KOPT-K1 (cell line): ENCODE data around the gene STN1.

Experiments used
- H3K27ac ChIP-seq: fragments of 200-600 bp; sonication (generic); 2 replicates; pipeline ENCODE4 v1.5.1; 2016; ENCODE audit warnings: antibody characterized with exemption, mild to moderate bottlenecking, low read depth, low read length; ENCODE audit not compliant: poor library complexity, severe bottlenecking
- H3K36me3 ChIP-seq: fragments of 200-600 bp; sonication (generic); 2 replicates; pipeline ENCODE4 v1.5.1; 2017; ENCODE audit warnings: antibody characterized with exemption, mild to moderate bottlenecking, low read length, moderate library complexity; ENCODE audit not compliant: insufficient read depth
- H3K9me3 ChIP-seq: fragments of 200-600 bp; sonication (generic); 2 replicates; pipeline ENCODE4 v1.5.1; 2017; ENCODE audit warnings: antibody characterized with exemption, low read length, mild to moderate bottlenecking; ENCODE audit not compliant: insufficient read depth, poor library complexity, severe bottlenecking

STN1 gene

DNA sequence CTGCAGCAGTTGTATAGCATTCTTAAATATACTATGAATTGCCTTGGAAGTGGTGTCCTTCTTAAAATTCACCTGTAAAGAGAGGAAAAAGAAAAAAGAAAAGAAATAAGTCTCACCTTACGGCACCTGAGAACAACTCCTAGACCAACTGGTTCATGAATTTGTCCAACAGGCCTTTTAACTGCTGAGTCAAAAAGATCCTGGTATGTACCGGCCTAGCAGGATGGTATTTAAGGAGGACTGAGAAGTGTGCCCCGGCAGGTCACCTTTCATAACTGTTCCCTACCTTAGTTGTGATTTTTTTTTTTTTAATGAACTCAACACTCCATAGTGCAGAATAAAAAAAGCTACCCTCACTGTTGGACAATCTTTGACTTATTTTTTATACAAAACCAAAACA is 25.8 kb downstream of the STN1 start:
- Histone ChIP-seq H3K27ac (no peak overlapping the region), H3K9me3 (no peaks in the 10 kb centered on the region), H3K36me3 (peaks cover 77% of the 10 kb centered on the region)

- H3K36me3 ChIP-seq, result peaks cover 70% of the 10 kb centered on the region
- peak overlapping the region; percentile 19 for H3K27ac ChIP-seq
- H3K9me3 ChIP-seq, result no peaks in the 10 kb centered on the region
Measured at GRCh38 chr10:103890688-103891087, 27.3 kb downstream of the STN1 start.

- Histone ChIP-seq H3K27ac (peak overlapping the region; percentile 19), H3K36me3 (peaks cover 67% of the 10 kb centered on the region), H3K9me3 (no peaks in the 10 kb centered on the region)
Measured at GRCh38 chr10:103890194-103890658, 27.8 kb downstream of the STN1 start.

- Histone ChIP-seq H3K36me3 (peaks cover 76% of the 10 kb centered on the region), H3K9me3 (no peaks in the 10 kb centered on the region), H3K27ac (no peak overlapping the region)
Measured at GRCh38 chr10:103889121-103889720, 28.8 kb downstream of the STN1 start.

- peaks cover 78% of the 10 kb centered on the region for H3K36me3 ChIP-seq
- no peaks in the 10 kb centered on the region for H3K9me3 ChIP-seq
- no peak overlapping the region for H3K27ac ChIP-seq
Measured at GRCh38 chr10:103888113-103888841, 29.7 kb downstream of the STN1 start.

GRCh38 chr10:103885617-103886016 is 32.4 kb downstream of the STN1 start:
- no peaks in the 10 kb centered on the region for H3K9me3 ChIP-seq
- peaks cover 82% of the 10 kb centered on the region for H3K36me3 ChIP-seq
- H3K27ac ChIP-seq, result no peak overlapping the region

- Histone ChIP-seq H3K36me3 (peaks cover 82% of the 10 kb centered on the region), H3K27ac (no peak overlapping the region), H3K9me3 (no peaks in the 10 kb centered on the region)
Measured at GRCh38 chr10:103884681-103885139, 33.3 kb downstream of the STN1 start.

GRCh38 chr10:103882285-103883007 is 35.5 kb downstream of the STN1 start:
- H3K27ac ChIP-seq, result no peak overlapping the region
- H3K9me3 ChIP-seq, result no peaks in the 10 kb centered on the region
- H3K36me3 ChIP-seq, result peaks cover 86% of the 10 kb centered on the region

GRCh38 chr10:103881416-103882284 is 36.3 kb downstream of the STN1 start:
- H3K36me3 ChIP-seq, result peaks cover 78% of the 10 kb centered on the region
- no peaks in the 10 kb centered on the region for H3K9me3 ChIP-seq
- no peak overlapping the region for H3K27ac ChIP-seq

DNA sequence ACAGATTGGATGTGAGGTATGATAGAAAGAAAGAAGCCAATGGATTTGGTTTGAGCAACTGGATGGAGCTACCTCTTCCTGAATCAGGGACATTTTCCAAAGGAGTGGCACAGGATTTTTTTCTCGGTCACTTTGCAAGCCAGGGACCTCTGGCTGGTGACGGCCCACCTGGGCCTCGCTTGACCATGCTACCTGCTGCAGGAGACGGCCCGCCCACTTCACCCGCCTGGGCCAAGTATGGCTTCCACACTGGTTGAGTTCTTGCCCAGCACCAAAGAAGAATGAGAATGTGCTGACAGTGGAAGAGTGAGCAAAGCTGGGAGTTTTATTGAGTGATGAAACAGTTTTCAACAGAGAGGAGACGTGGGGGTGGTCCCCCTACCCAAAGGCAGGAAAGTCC is 38.2 kb downstream of the STN1 start:
- no peak overlapping the region for H3K27ac ChIP-seq
- H3K9me3 ChIP-seq, result no peaks in the 10 kb centered on the region
- peaks cover 70% of the 10 kb centered on the region for H3K36me3 ChIP-seq

- no peak overlapping the region for H3K27ac ChIP-seq
- H3K9me3 ChIP-seq, result no peaks in the 10 kb centered on the region
- H3K36me3 ChIP-seq, result peaks cover 66% of the 10 kb centered on the region
Measured at GRCh38 chr10:103879409-103879808, 38.6 kb downstream of the STN1 start.

DNA sequence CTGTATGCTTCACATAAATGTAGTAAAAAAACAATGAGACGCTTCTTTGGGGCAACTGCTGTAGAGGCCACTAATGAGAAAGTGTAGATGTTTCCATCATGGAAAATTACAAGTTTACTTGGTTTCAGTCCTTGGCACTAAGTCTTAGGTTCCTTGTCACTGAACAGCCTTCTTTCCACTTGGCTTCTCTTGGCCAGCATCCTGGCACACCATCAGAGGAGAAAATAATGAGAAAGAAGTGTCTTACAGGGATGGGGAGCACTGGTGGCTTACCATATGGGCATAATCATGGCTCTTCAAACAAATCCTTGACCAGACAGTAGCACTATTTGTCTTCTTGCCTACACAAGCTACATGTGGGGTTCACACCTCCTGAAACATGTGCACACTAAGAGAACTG is 40.1 kb downstream of the STN1 start:
- H3K27ac ChIP-seq, result no peak overlapping the region
- peaks cover 53% of the 10 kb centered on the region for H3K36me3 ChIP-seq
- H3K9me3 ChIP-seq, result no peaks in the 10 kb centered on the region

DNA sequence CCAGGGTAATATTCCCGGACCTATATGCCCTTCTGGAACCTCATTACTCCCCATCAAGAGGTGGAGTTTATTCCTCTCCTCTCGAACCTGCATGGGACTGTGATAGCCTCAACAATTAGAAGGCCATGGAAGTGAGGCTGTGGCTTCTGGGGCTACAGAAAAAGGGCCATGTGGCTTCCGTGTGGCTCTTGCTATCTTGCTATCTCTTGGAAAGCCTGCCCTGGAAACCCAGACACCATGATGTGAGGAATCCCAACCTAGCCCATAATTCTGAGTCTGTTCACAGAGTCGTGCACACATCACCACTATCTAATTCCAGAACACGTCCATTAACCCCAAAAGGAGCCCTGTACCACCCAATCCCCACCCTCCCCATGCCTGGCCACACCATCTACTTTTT is 41.8 kb downstream of the STN1 start:
- peaks cover 40% of the 10 kb centered on the region for H3K36me3 ChIP-seq
- H3K27ac ChIP-seq, result no peak overlapping the region
- H3K9me3 ChIP-seq, result no peaks in the 10 kb centered on the region

DNA sequence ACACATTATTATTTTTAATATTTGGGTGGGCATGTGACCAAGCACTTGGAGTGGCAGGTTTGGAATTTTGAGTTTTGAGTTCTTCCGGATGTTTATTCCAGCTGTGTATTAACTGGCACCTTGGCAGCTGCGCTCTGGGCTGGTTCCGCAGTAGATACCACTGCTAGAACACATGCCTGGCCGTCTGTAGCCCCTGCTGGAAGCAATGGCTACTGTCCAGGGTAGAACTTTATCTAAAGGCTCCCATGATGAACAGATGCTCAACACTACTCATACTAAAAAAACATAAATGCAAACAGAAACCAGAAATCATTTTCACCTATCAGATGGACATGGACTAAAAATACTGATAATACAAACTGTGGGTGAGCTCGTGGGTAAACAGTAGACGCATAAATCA is 43.3 kb downstream of the STN1 start:
- Histone ChIP-seq H3K9me3 (no peaks in the 10 kb centered on the region), H3K27ac (no peak overlapping the region), H3K36me3 (peaks cover 26% of the 10 kb centered on the region)
